CD4-positive, alpha-beta memory T cell (primary cell): ENCODE data around the gene GPR39. TPM values are rescaled to one million over a fixed set of nuclear protein-coding genes. Genes with fewer than 3 reads are reported as not detected.

Experiments
- CTCF ChIA-PET: fragments of 350-600 bp; sonication (Branson Sonifier 250); formaldehyde crosslinking; loops from one replicate; lab custom pipeline; 2021; ENCODE audit warnings: inconsistent platforms; ENCODE audit not compliant: partially characterized antibody; lab: Charles Lee
- POLR2A ChIA-PET: fragments of 350-600 bp; sonication (Branson Sonifier 250); formaldehyde crosslinking; loops from one replicate; lab custom pipeline; 2021; ENCODE audit not compliant: partially characterized antibody; lab: Charles Lee
- DNase-seq, 5 donors: peaks; one replicate each; pipeline versions ENCODE4 v3.0.0 to v3.0.0-alpha.2; 2020 to 2022; ENCODE audit warnings: mixed read lengths in 1 of 5
- H3K27ac ChIP-seq: one replicate; pipeline ENCODE4 v1.7.0; 2013; ENCODE audit warnings: low read depth, low read length
- H3K27me3 ChIP-seq: 2 replicates; pipeline ENCODE4 v1.7.0; 2013; ENCODE audit warnings: mild to moderate bottlenecking, low read length, moderate library complexity; ENCODE audit not compliant: insufficient read depth
- H3K36me3 ChIP-seq: 2 replicates; pipeline ENCODE4 v1.7.0; 2013; ENCODE audit warnings: mild to moderate bottlenecking, low read length, moderate library complexity; ENCODE audit not compliant: insufficient read depth
- H3K4me1 ChIP-seq: 2 replicates; pipeline ENCODE4 v1.7.0; 2013; ENCODE audit warnings: mild to moderate bottlenecking, low read length, moderate library complexity; ENCODE audit not compliant: insufficient read depth
- H3K4me3 ChIP-seq, 2 donors: one replicate each; pipeline ENCODE4 v1.7.0; 2013; ENCODE audit warnings: low read length in 2 of 2, mild to moderate bottlenecking in 1 of 2
- H3K9me3 ChIP-seq, 2 donors: one replicate each; pipeline ENCODE4 v1.7.0; 2013; ENCODE audit warnings: low read length in 2 of 2, control low read depth in 1 of 2; ENCODE audit not compliant: control insufficient read depth in 1 of 2
- H3K27ac Mint-ChIP-seq, 7 donors: one replicate each; pipeline ENCODE4 v1.8.0; 2020 to 2021; ENCODE audit warnings: mixed read lengths in 7 of 7, mild to moderate bottlenecking in 6 of 7, inconsistent platforms in 3 of 7, moderate library complexity in 3 of 7
- H3K27me3 Mint-ChIP-seq, 2 donors: one replicate each; pipeline ENCODE4 v1.8.0; 2020 to 2021; ENCODE audit warnings: mixed read lengths in 2 of 2
- H3K36me3 Mint-ChIP-seq, 2 donors: one replicate each; pipeline ENCODE4 v1.8.0; 2020 to 2021; ENCODE audit warnings: mixed read lengths in 2 of 2, inconsistent platforms in 1 of 2, mild to moderate bottlenecking in 1 of 2
- H3K4me1 Mint-ChIP-seq, 4 donors: one replicate each; pipeline ENCODE4 v1.8.0; 2020 to 2021; ENCODE audit warnings: mixed read lengths in 4 of 4, mild to moderate bottlenecking in 1 of 4
- H3K4me3 Mint-ChIP-seq, 8 donors: one replicate each; pipeline ENCODE4 v1.8.0; 2020 to 2021; ENCODE audit warnings: mixed read lengths in 8 of 8, mild to moderate bottlenecking in 7 of 8, moderate library complexity in 6 of 8, inconsistent platforms in 3 of 8
- H3K9me3 Mint-ChIP-seq, 8 donors: one replicate each; pipeline ENCODE4 v1.8.0; 2020 to 2021; ENCODE audit warnings: mixed read lengths in 8 of 8, mild to moderate bottlenecking in 5 of 8, inconsistent platforms in 3 of 8, moderate library complexity in 1 of 8
- intact Hi-C: fragments of 100-400 bp; cut with micrococcal nuclease; formaldehyde crosslinking; loops from one replicate; pipeline ENCODE4 v1.15.1; 2023
- polyA plus RNA-seq, 2 donors: library from polyadenylated mRNA; unstranded; fragments of 300-500 nt; fragmentation: Illumina TruSeq; gene quantifications; one replicate each; pipeline ENCODE4 v1.2.3, GENCODE V29; 2021
- total RNA-seq, 2 experiments: library from RNA; stranded (reverse); gene quantifications; one replicate each; pipeline ENCODE4 v1.2.3, GENCODE V29; 2021

Gene GPR39
- total and polyA plus RNA-seq, 4 experiments from 2014 or later = not detected

- intact Hi-C loops = no loop called here
- ChIA-PET POLR2A (no interaction called here), CTCF (no interaction called here)
- H3K9me3 Mint-ChIP-seq = peaks cover 0 to 26% (median 8%) of the 10 kb centered on the region in 8 donors
- Histone ChIP-seq H3K9me3 (no peaks in the 10 kb centered on the region), H3K36me3 (no peaks in the 10 kb centered on the region), H3K4me3 (no peak overlapping the region), H3K27ac (no peak overlapping the region), H3K27me3 (no peaks in the 10 kb centered on the region), H3K4me1 (no peaks in the 10 kb centered on the region)
- H3K4me1 Mint-ChIP-seq = no peaks in the 10 kb centered on the region
- no peaks in the 10 kb centered on the region for H3K36me3 Mint-ChIP-seq
- no peak overlapping the region for H3K27ac Mint-ChIP-seq
- H3K27me3 Mint-ChIP-seq = no peaks in the 10 kb centered on the region
- no peak for DNase-seq
- H3K4me3 Mint-ChIP-seq = no peak overlapping the region
These were observed 35.2 kb upstream of the GPR39 start for GRCh38 chr2:132381376-132381775.

- intact Hi-C loops = no loop called here
- no peak overlapping the region for H3K27ac ChIP-seq
- no peaks in the 10 kb centered on the region for H3K36me3 ChIP-seq
- H3K27ac Mint-ChIP-seq = no peak overlapping the region
- H3K4me1 ChIP-seq = no peaks in the 10 kb centered on the region
- H3K36me3 Mint-ChIP-seq = no peaks in the 10 kb centered on the region
- no peaks in the 10 kb centered on the region for H3K4me1 Mint-ChIP-seq
- DNase-seq = no peak
- peaks cover 0 to 30% (median 8%) of the 10 kb centered on the region in 8 donors for H3K9me3 Mint-ChIP-seq
- no peak overlapping the region for H3K4me3 Mint-ChIP-seq
- CTCF ChIA-PET = no interaction called here
- H3K27me3 Mint-ChIP-seq = no peaks in the 10 kb centered on the region
- POLR2A ChIA-PET = no interaction called here
- no peaks in the 10 kb centered on the region for H3K27me3 ChIP-seq
- H3K4me3 ChIP-seq = no peak overlapping the region
- no peaks in the 10 kb centered on the region for H3K9me3 ChIP-seq
These were observed 32.6 kb upstream of the GPR39 start for GRCh38 chr2:132383956-132384355.

DNA sequence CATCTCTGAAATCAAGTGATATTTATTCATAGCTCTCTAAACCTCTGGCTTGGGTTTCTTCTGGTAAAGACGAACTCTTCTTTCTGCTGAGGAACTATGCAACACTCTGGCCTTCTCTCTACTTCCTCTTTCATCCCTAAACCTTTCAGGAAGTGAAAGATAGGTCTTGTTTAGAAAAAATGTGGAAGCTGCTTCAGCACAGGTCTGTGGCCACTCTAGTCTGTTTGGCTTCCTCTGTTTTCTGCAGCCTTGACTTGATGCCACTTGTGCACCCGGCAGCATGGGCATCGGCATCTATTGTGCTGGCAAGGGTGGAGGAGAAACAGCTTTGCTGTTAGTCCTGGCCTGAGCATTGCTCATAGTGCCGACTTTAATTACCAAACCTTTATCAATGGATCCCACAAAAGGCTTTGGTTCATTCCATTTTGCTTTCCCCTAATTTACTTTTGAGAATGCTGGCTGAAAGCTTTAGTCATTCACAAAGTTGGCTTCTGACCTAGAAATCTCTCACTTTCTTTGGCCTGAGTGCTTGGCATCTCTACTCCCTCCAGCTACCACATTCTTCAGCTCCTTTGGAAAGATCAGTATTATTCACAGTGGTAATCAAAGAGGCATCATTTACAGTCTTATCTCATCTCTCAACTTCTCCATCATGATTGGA is 32.0 kb upstream of the GPR39 start:
- Mint-ChIP-seq H3K27ac (no peak overlapping the region), H3K27me3 (no peaks in the 10 kb centered on the region)
- H3K27ac ChIP-seq = no peak overlapping the region

GRCh38 chr2:132387126-132387525 is 29.5 kb upstream of the GPR39 start:
- Mint-ChIP-seq H3K4me1 (no peaks in the 10 kb centered on the region), H3K4me3 (no peak overlapping the region), H3K36me3 (no peaks in the 10 kb centered on the region), H3K27ac (no peak overlapping the region), H3K9me3 (peaks cover 1 to 22% (median 5%) of the 10 kb centered on the region in 8 donors), H3K27me3 (peaks cover 0 to 1% of the 10 kb centered on the region in 2 donors)
- intact Hi-C loops = no loop called here
- no peaks in the 10 kb centered on the region for H3K4me1 ChIP-seq
- ChIA-PET CTCF (no interaction called here), POLR2A (no interaction called here)
- no peak overlapping the region for H3K4me3 ChIP-seq
- H3K36me3 ChIP-seq = no peaks in the 10 kb centered on the region
- no peak overlapping the region for H3K27ac ChIP-seq
- H3K9me3 ChIP-seq = no peaks in the 10 kb centered on the region
- no peak for DNase-seq
- no peaks in the 10 kb centered on the region for H3K27me3 ChIP-seq

More for the DNA sequence above, 32.0 kb upstream of the GPR39 start:
- no peak overlapping the region for H3K4me3 ChIP-seq
- DNase-seq = no peak
- Mint-ChIP-seq H3K36me3 (no peaks in the 10 kb centered on the region), H3K4me1 (no peaks in the 10 kb centered on the region), H3K4me3 (no peak overlapping the region), H3K9me3 (peaks cover 2 to 30% (median 7%) of the 10 kb centered on the region in 8 donors)
- no peaks in the 10 kb centered on the region for H3K4me1 ChIP-seq
- no peaks in the 10 kb centered on the region for H3K27me3 ChIP-seq
- no peaks in the 10 kb centered on the region for H3K9me3 ChIP-seq
- ChIA-PET POLR2A (no interaction called here), CTCF (no interaction called here)
- no peaks in the 10 kb centered on the region for H3K36me3 ChIP-seq
- intact Hi-C loops = no loop called here

- DNase-seq = no peak
- Histone ChIP-seq H3K27me3 (no peaks in the 10 kb centered on the region), H3K36me3 (no peaks in the 10 kb centered on the region), H3K9me3 (no peaks in the 10 kb centered on the region), H3K4me1 (no peaks in the 10 kb centered on the region), H3K27ac (no peak overlapping the region), H3K4me3 (no peak overlapping the region)
- no peaks in the 10 kb centered on the region for H3K4me1 Mint-ChIP-seq
- intact Hi-C loops = no loop called here
- H3K27ac Mint-ChIP-seq = no peak overlapping the region
- peaks cover 0 to 1% of the 10 kb centered on the region in 2 donors for H3K27me3 Mint-ChIP-seq
- no peak overlapping the region for H3K4me3 Mint-ChIP-seq
- CTCF ChIA-PET = no interaction called here
- H3K9me3 Mint-ChIP-seq = peaks cover 0 to 10% (median 3%) of the 10 kb centered on the region in 8 donors
- POLR2A ChIA-PET = no interaction called here
- no peaks in the 10 kb centered on the region for H3K36me3 Mint-ChIP-seq
These were observed 26.5 kb upstream of the GPR39 start for GRCh38 chr2:132390076-132390475.

GRCh38 chr2:132391378-132391777 is 25.2 kb upstream of the GPR39 start:
- intact Hi-C loops = no loop called here
- CTCF ChIA-PET = no interaction called here
- POLR2A ChIA-PET = no interaction called here
- H3K27ac Mint-ChIP-seq = no peak overlapping the region
- no peak overlapping the region for H3K4me3 Mint-ChIP-seq
- H3K4me1 ChIP-seq = no peaks in the 10 kb centered on the region
- H3K36me3 ChIP-seq = no peaks in the 10 kb centered on the region
- no peaks in the 10 kb centered on the region for H3K27me3 ChIP-seq
- no peaks in the 10 kb centered on the region for H3K4me1 Mint-ChIP-seq
- no peak for DNase-seq
- peaks cover 0 to 10% (median 3%) of the 10 kb centered on the region in 8 donors for H3K9me3 Mint-ChIP-seq
- no peak overlapping the region for H3K27ac ChIP-seq
- no peaks in the 10 kb centered on the region for H3K36me3 Mint-ChIP-seq
- H3K4me3 ChIP-seq = no peak overlapping the region
- H3K27me3 Mint-ChIP-seq = peaks cover 0 to 1% of the 10 kb centered on the region in 2 donors
- H3K9me3 ChIP-seq = no peaks in the 10 kb centered on the region

DNA sequence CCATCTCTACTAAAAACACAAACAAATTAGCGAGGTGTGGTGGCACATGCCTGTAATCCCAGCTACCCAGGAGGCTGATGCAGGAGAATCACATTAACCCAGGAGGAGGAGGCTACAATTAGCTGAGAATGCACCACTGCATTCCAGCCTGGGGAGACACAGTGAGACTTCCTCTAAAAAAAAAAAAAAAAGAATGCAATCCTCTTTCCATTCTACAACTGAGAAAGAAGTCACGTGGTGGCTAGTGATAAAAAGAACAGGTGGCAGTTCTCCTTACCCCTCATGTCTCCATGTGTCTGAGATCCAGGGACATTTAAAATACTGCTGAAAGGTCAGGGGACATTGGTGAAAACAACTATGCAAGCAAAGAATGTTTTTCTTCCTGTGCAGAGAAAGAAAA is 24.4 kb upstream of the GPR39 start:
- Mint-ChIP-seq H3K27ac (no peak overlapping the region), H3K27me3 (peaks cover 0 to 1% of the 10 kb centered on the region in 2 donors), H3K36me3 (no peaks in the 10 kb centered on the region), H3K4me1 (no peaks in the 10 kb centered on the region), H3K9me3 (peaks cover 0 to 10% (median 3%) of the 10 kb centered on the region in 8 donors), H3K4me3 (no peak overlapping the region)
- intact Hi-C loops = no loop called here
- H3K4me3 ChIP-seq = no peak overlapping the region
- no peaks in the 10 kb centered on the region for H3K9me3 ChIP-seq
- no peak for DNase-seq
- H3K4me1 ChIP-seq = no peaks in the 10 kb centered on the region
- H3K27ac ChIP-seq = no peak overlapping the region
- no peaks in the 10 kb centered on the region for H3K27me3 ChIP-seq
- no peaks in the 10 kb centered on the region for H3K36me3 ChIP-seq
- POLR2A ChIA-PET = no interaction called here
- CTCF ChIA-PET = no interaction called here
